ENCODE measurements around the gene SRGAP3. TPM values are rescaled to one million over a fixed set of nuclear protein-coding genes. Genes with fewer than 3 reads are reported as not detected.

SRGAP3 gene
- polyA plus RNA-seq, 3 donors = 0.27 to 1.3 (median 0.87) TPM

GRCh38 chr3:9233814-9234600 is 15.4 kb downstream of the SRGAP3 start:
- Mint-ChIP-seq H3K4me1 (no peaks in the 10 kb centered on the region), H3K27ac (no peak overlapping the region), H3K9me3 (peaks cover 0 to 6% (median 0%) of the 10 kb centered on the region in 7 donors), H3K27me3 (ENCODE audit: low read depth in 3 of 3) (no peaks in the 10 kb centered on the region), H3K4me3 (no peak overlapping the region), H3K36me3 (no peaks in the 10 kb centered on the region)
- no peaks in the 10 kb centered on the region for H3K36me3 ChIP-seq (replicated peaks in 1 of 2; ENCODE audit: control insufficient read depth in 1 of 2, insufficient read depth in 2 of 2, low read length in 2 of 2)
- H3K27me3 ChIP-seq (ENCODE audit: control insufficient read depth in 2 of 2, insufficient read depth in 2 of 2, low read length in 2 of 2) = no peaks in the 10 kb centered on the region
- WGBS (ENCODE audit: insufficient coverage) = 98% methylated on average over 4 of the region's 8 CpGs
- H2AFZ ChIP-seq (ENCODE audit: insufficient read depth, low read depth, low read length, poor library complexity, severe bottlenecking) = no peak overlapping the region
- no peak for TF ChIP-seq CTCF (IDR thresholded peaks at IDR 0.05)
- H3K9me3 ChIP-seq (replicated peaks in 1 of 2; ENCODE audit: control insufficient read depth in 1 of 2, insufficient read depth in 1 of 2, low read length in 2 of 2) = no peaks in the 10 kb centered on the region
- H3K4me1 ChIP-seq (ENCODE audit: control insufficient read depth in 1 of 2, insufficient read depth in 2 of 2, low read length in 2 of 2) = no peaks in the 10 kb centered on the region
- no peak overlapping the region for H3K9ac ChIP-seq (ENCODE audit: insufficient read depth, low read length, poor library complexity, severe bottlenecking)
- intact Hi-C loops (cut with micrococcal nuclease) = no loop called here
- no peak overlapping the region for H3K4me2 ChIP-seq (replicated peaks; ENCODE audit: extremely low read depth, low read length, poor library complexity, severe bottlenecking)
- no peak overlapping the region for H3K27ac ChIP-seq (ENCODE audit: low read depth in 1 of 2, low read length in 2 of 2)
- H3K4me3 ChIP-seq (replicated peaks in 1 of 3; ENCODE audit: low read depth in 2 of 3, low read length in 3 of 3) = no peak overlapping the region
- no peaks in the 10 kb centered on the region for H3K79me2 ChIP-seq (ENCODE audit: insufficient read depth, low read length)
- H4K20me1 ChIP-seq (ENCODE audit: insufficient read depth, low read length) = no peaks in the 10 kb centered on the region
- DNase-seq = no peak

- Histone ChIP-seq H4K20me1 (ENCODE audit: insufficient read depth, low read length) (no peaks in the 10 kb centered on the region), H2AFZ (ENCODE audit: insufficient read depth, low read depth, low read length, poor library complexity, severe bottlenecking) (no peak overlapping the region), H3K4me3 (replicated peaks in 1 of 3; ENCODE audit: low read depth in 2 of 3, low read length in 3 of 3) (no peak overlapping the region), H3K36me3 (replicated peaks in 1 of 2; ENCODE audit: control insufficient read depth in 1 of 2, insufficient read depth in 2 of 2, low read length in 2 of 2) (no peaks in the 10 kb centered on the region), H3K9me3 (replicated peaks in 1 of 2; ENCODE audit: control insufficient read depth in 1 of 2, insufficient read depth in 1 of 2, low read length in 2 of 2) (no peaks in the 10 kb centered on the region), H3K4me1 (ENCODE audit: control insufficient read depth in 1 of 2, insufficient read depth in 2 of 2, low read length in 2 of 2) (no peaks in the 10 kb centered on the region), H3K9ac (ENCODE audit: insufficient read depth, low read length, poor library complexity, severe bottlenecking) (no peak overlapping the region), H3K4me2 (replicated peaks; ENCODE audit: extremely low read depth, low read length, poor library complexity, severe bottlenecking) (no peak overlapping the region), H3K27ac (ENCODE audit: low read depth in 1 of 2, low read length in 2 of 2) (no peak overlapping the region), H3K79me2 (ENCODE audit: insufficient read depth, low read length) (no peaks in the 10 kb centered on the region), H3K27me3 (ENCODE audit: control insufficient read depth in 2 of 2, insufficient read depth in 2 of 2, low read length in 2 of 2) (no peaks in the 10 kb centered on the region)
- no peak overlapping the region for H3K27ac Mint-ChIP-seq
- no peaks in the 10 kb centered on the region for H3K27me3 Mint-ChIP-seq (ENCODE audit: low read depth in 3 of 3)
- WGBS (ENCODE audit: insufficient coverage) = no CpG with 5 or more reads among the region's 4 CpGs
- H3K36me3 Mint-ChIP-seq = no peaks in the 10 kb centered on the region
- no peaks in the 10 kb centered on the region for H3K4me1 Mint-ChIP-seq
- no peak overlapping the region for H3K4me3 Mint-ChIP-seq
- H3K9me3 Mint-ChIP-seq = peaks cover 0 to 6% (median 0%) of the 10 kb centered on the region in 7 donors
- no peak for DNase-seq
- TF ChIP-seq CTCF (IDR thresholded peaks at IDR 0.05) = no peak
- intact Hi-C loops (cut with micrococcal nuclease) = no loop called here
Measured at GRCh38 chr3:9233101-9233500, 16.3 kb downstream of the SRGAP3 start.

Measured in CD14-positive monocyte (primary cell).